ENCODE data around the gene ALX3.

The ALX3 gene

GRCh38 chr1:110021285-110021684 lies 49.2 kb downstream of the ALX3 start:
- no peak overlapping the region for H2BK120ac ChIP-seq (ENCODE audit: insufficient read depth, low read length, poor library complexity)
- H3K23ac ChIP-seq (ENCODE audit: low read length), result no peak overlapping the region
- H3K9ac ChIP-seq (ENCODE audit: low read length), result no peak overlapping the region
- no peak overlapping the region for H4K8ac ChIP-seq (ENCODE audit: low read depth, low read length)
- no CpG with 5 or more reads among the region's 3 CpGs for WGBS (ENCODE audit: extremely low coverage, insufficient coverage, insufficient read length)
- no peak overlapping the region for H2BK5ac ChIP-seq (ENCODE audit: low read depth, low read length, poor library complexity)
- H3K36me3 ChIP-seq (ENCODE audit: control insufficient read depth in 1 of 2, insufficient read depth in 2 of 2, low read length in 2 of 2), result peaks cover 30 to 65% of the 10 kb centered on the region in 2 experiments
- H3K14ac ChIP-seq (ENCODE audit: low read length), result no peak overlapping the region
- H4K12ac ChIP-seq (ENCODE audit: low read depth, low read length), result no peak overlapping the region
- no peak overlapping the region for H2AK5ac ChIP-seq (ENCODE audit: low read length)
- H3K27me3 ChIP-seq (ENCODE audit: insufficient read depth, low read length), result no peaks in the 10 kb centered on the region
- no peaks in the 10 kb centered on the region for H3K9me3 ChIP-seq (ENCODE audit: insufficient read depth, low read depth, low read length)
- DNase-seq, result no peak
- H3K4ac ChIP-seq (ENCODE audit: low read depth, low read length), result no peak overlapping the region
- no peaks in the 10 kb centered on the region for H3K79me1 ChIP-seq (ENCODE audit: low read length)
- no peak overlapping the region for H3K4me3 ChIP-seq (ENCODE audit: low read depth, low read length)
- no peaks in the 10 kb centered on the region for H3K4me1 ChIP-seq (ENCODE audit: control insufficient read depth in 1 of 2, insufficient read depth in 2 of 2, low read length in 2 of 2)
- H3K18ac ChIP-seq (ENCODE audit: low read length), result no peak overlapping the region
- no peak overlapping the region for H4K91ac ChIP-seq (ENCODE audit: low read depth, low read length)
- H2AFZ ChIP-seq (ENCODE audit: insufficient read depth, low read length, poor library complexity), result no peak overlapping the region
- H3K27ac ChIP-seq (ENCODE audit: low read depth, low read length), result no peak overlapping the region
- no peaks in the 10 kb centered on the region for H3K79me2 ChIP-seq (ENCODE audit: control insufficient read depth, insufficient read depth, low read length, poor library complexity)
- no peak overlapping the region for H2BK12ac ChIP-seq (ENCODE audit: low read length)
- H3K4me2 ChIP-seq (ENCODE audit: low read length), result no peak overlapping the region

- H3K4me3 ChIP-seq (ENCODE audit: low read depth, low read length), result no peak overlapping the region
- no peak overlapping the region for H3K27ac ChIP-seq (ENCODE audit: low read depth, low read length)
- H3K36me3 ChIP-seq (ENCODE audit: control insufficient read depth in 1 of 2, insufficient read depth in 2 of 2, low read length in 2 of 2), result peaks cover 27 to 72% of the 10 kb centered on the region in 2 experiments
- no peak overlapping the region for H2BK5ac ChIP-seq (ENCODE audit: low read depth, low read length, poor library complexity)
- H4K91ac ChIP-seq (ENCODE audit: low read depth, low read length), result no peak overlapping the region
- no peak for DNase-seq
- no peak overlapping the region for H3K23ac ChIP-seq (ENCODE audit: low read length)
- no peak overlapping the region for H3K4me2 ChIP-seq (ENCODE audit: low read length)
- no peaks in the 10 kb centered on the region for H3K79me1 ChIP-seq (ENCODE audit: low read length)
- no peak overlapping the region for H2AK5ac ChIP-seq (ENCODE audit: low read length)
- H2AFZ ChIP-seq (ENCODE audit: insufficient read depth, low read length, poor library complexity), result no peak overlapping the region
- no peak overlapping the region for H3K9ac ChIP-seq (ENCODE audit: low read length)
- no peaks in the 10 kb centered on the region for H3K27me3 ChIP-seq (ENCODE audit: insufficient read depth, low read length)
- H4K12ac ChIP-seq (ENCODE audit: low read depth, low read length), result no peak overlapping the region
- H2BK12ac ChIP-seq (ENCODE audit: low read length), result no peak overlapping the region
- no peak overlapping the region for H3K18ac ChIP-seq (ENCODE audit: low read length)
- no peak overlapping the region for H3K14ac ChIP-seq (ENCODE audit: low read length)
- no peak overlapping the region for H2BK120ac ChIP-seq (ENCODE audit: insufficient read depth, low read length, poor library complexity)
- no CpG with 5 or more reads among the region's 1 CpG for WGBS (ENCODE audit: extremely low coverage, insufficient coverage, insufficient read length)
- no peaks in the 10 kb centered on the region for H3K4me1 ChIP-seq (ENCODE audit: control insufficient read depth in 1 of 2, insufficient read depth in 2 of 2, low read length in 2 of 2)
- H3K79me2 ChIP-seq (ENCODE audit: control insufficient read depth, insufficient read depth, low read length, poor library complexity), result no peaks in the 10 kb centered on the region
- no peaks in the 10 kb centered on the region for H3K9me3 ChIP-seq (ENCODE audit: insufficient read depth, low read depth, low read length)
- H3K4ac ChIP-seq (ENCODE audit: low read depth, low read length), result no peak overlapping the region
- H4K8ac ChIP-seq (ENCODE audit: low read depth, low read length), result no peak overlapping the region
Measured at GRCh38 chr1:110019770-110020169, 50.7 kb downstream of the ALX3 start.

GRCh38 chr1:110018396-110018795 lies 52.1 kb downstream of the ALX3 start:
- H2BK12ac ChIP-seq (ENCODE audit: low read length), result no peak overlapping the region
- no peak for DNase-seq
- no peak overlapping the region for H4K91ac ChIP-seq (ENCODE audit: low read depth, low read length)
- no peak overlapping the region for H2BK120ac ChIP-seq (ENCODE audit: insufficient read depth, low read length, poor library complexity)
- no peak overlapping the region for H3K14ac ChIP-seq (ENCODE audit: low read length)
- peaks cover 26 to 66% of the 10 kb centered on the region in 2 experiments for H3K36me3 ChIP-seq (ENCODE audit: control insufficient read depth in 1 of 2, insufficient read depth in 2 of 2, low read length in 2 of 2)
- H2BK5ac ChIP-seq (ENCODE audit: low read depth, low read length, poor library complexity), result no peak overlapping the region
- no peaks in the 10 kb centered on the region for H3K4me1 ChIP-seq (ENCODE audit: control insufficient read depth in 1 of 2, insufficient read depth in 2 of 2, low read length in 2 of 2)
- H3K27me3 ChIP-seq (ENCODE audit: insufficient read depth, low read length), result no peaks in the 10 kb centered on the region
- H3K4ac ChIP-seq (ENCODE audit: low read depth, low read length), result no peak overlapping the region
- H4K12ac ChIP-seq (ENCODE audit: low read depth, low read length), result no peak overlapping the region
- no CpG with 5 or more reads among the region's 9 CpGs for WGBS (ENCODE audit: extremely low coverage, insufficient coverage, insufficient read length)
- no peaks in the 10 kb centered on the region for H3K9me3 ChIP-seq (ENCODE audit: insufficient read depth, low read depth, low read length)
- H3K9ac ChIP-seq (ENCODE audit: low read length), result peak overlapping the region; percentile 6
- H3K23ac ChIP-seq (ENCODE audit: low read length), result no peak overlapping the region
- no peaks in the 10 kb centered on the region for H3K79me2 ChIP-seq (ENCODE audit: control insufficient read depth, insufficient read depth, low read length, poor library complexity)
- no peak overlapping the region for H3K4me2 ChIP-seq (ENCODE audit: low read length)
- H3K4me3 ChIP-seq (ENCODE audit: low read depth, low read length), result no peak overlapping the region
- H4K8ac ChIP-seq (ENCODE audit: low read depth, low read length), result no peak overlapping the region
- H3K79me1 ChIP-seq (ENCODE audit: low read length), result no peaks in the 10 kb centered on the region
- no peak overlapping the region for H3K18ac ChIP-seq (ENCODE audit: low read length)
- no peak overlapping the region for H2AFZ ChIP-seq (ENCODE audit: insufficient read depth, low read length, poor library complexity)
- H3K27ac ChIP-seq (ENCODE audit: low read depth, low read length), result no peak overlapping the region
- H2AK5ac ChIP-seq (ENCODE audit: low read length), result no peak overlapping the region

- no CpG with 5 or more reads among the region's 3 CpGs for WGBS (ENCODE audit: extremely low coverage, insufficient coverage, insufficient read length)
- no peak overlapping the region for H2AFZ ChIP-seq (ENCODE audit: insufficient read depth, low read length, poor library complexity)
- no peak overlapping the region for H2BK120ac ChIP-seq (ENCODE audit: insufficient read depth, low read length, poor library complexity)
- no peak overlapping the region for H3K14ac ChIP-seq (ENCODE audit: low read length)
- no peak overlapping the region for H3K23ac ChIP-seq (ENCODE audit: low read length)
- H3K27me3 ChIP-seq (ENCODE audit: insufficient read depth, low read length), result no peaks in the 10 kb centered on the region
- H3K4ac ChIP-seq (ENCODE audit: low read depth, low read length), result no peak overlapping the region
- H3K18ac ChIP-seq (ENCODE audit: low read length), result no peak overlapping the region
- H3K36me3 ChIP-seq (ENCODE audit: control insufficient read depth in 1 of 2, insufficient read depth in 2 of 2, low read length in 2 of 2), result peaks cover 27 to 62% of the 10 kb centered on the region in 2 experiments
- no peaks in the 10 kb centered on the region for H3K9me3 ChIP-seq (ENCODE audit: insufficient read depth, low read depth, low read length)
- no peak overlapping the region for H3K4me3 ChIP-seq (ENCODE audit: low read depth, low read length)
- no peaks in the 10 kb centered on the region for H3K79me2 ChIP-seq (ENCODE audit: control insufficient read depth, insufficient read depth, low read length, poor library complexity)
- peak; percentile 43 to 83 for DNase-seq
- no peak overlapping the region for H4K8ac ChIP-seq (ENCODE audit: low read depth, low read length)
- no peak overlapping the region for H4K12ac ChIP-seq (ENCODE audit: low read depth, low read length)
- no peak overlapping the region for H3K27ac ChIP-seq (ENCODE audit: low read depth, low read length)
- H2AK5ac ChIP-seq (ENCODE audit: low read length), result no peak overlapping the region
- H3K79me1 ChIP-seq (ENCODE audit: low read length), result no peaks in the 10 kb centered on the region
- H3K9ac ChIP-seq (ENCODE audit: low read length), result no peak overlapping the region
- H4K91ac ChIP-seq (ENCODE audit: low read depth, low read length), result no peak overlapping the region
- H2BK12ac ChIP-seq (ENCODE audit: low read length), result no peak overlapping the region
- no peaks in the 10 kb centered on the region for H3K4me1 ChIP-seq (ENCODE audit: control insufficient read depth in 1 of 2, insufficient read depth in 2 of 2, low read length in 2 of 2)
- no peak overlapping the region for H3K4me2 ChIP-seq (ENCODE audit: low read length)
- H2BK5ac ChIP-seq (ENCODE audit: low read depth, low read length, poor library complexity), result no peak overlapping the region
Measured at GRCh38 chr1:110017792-110018191, 52.7 kb downstream of the ALX3 start.
